AG10803 (cell line): Measurements from ENCODE around the gene PLXNA3.

Source experiments
- DNase-seq: peaks from one replicate; pipeline ENCODE4 v3.0.0; 2010; ENCODE audit warnings: low read depth
- H3K4me3 ChIP-seq: 2 replicates; pipeline ENCODE4 v1.5.1; 2011; ENCODE audit warnings: mild to moderate bottlenecking, low read length, control low read depth
- CTCF ChIP-seq: conservative IDR thresholded peaks from 2 replicates; pipeline ENCODE4 v1.5.1; 2011; ENCODE audit warnings: mild to moderate bottlenecking, low read length, control low read depth, inconsistent platforms

The PLXNA3 gene

DNA sequence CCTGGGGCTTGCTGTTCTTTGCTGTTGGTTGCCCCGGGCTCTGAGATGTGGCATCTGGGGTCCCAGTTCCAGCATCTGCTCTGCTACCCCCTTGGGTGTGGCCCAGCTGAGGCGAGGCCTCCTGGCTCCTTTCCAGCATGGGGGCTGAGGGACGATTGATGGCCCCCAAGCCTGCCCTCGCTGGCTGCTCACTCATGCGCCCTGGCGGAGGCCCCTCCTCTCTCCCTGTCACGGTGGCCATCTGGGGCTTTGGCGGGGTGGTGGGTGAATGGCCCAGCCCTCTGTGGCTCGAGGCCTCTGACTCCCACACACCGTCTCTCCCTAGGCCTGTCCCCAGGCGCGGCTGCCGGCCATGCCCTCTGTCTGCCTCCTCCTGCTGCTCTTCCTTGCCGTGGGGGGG lies 1.8 kb downstream of the PLXNA3 start:
- DNase-seq = no peak
- TF ChIP-seq CTCF = no peak
- H3K4me3 ChIP-seq = peak overlapping the region; percentile 66

DNA sequence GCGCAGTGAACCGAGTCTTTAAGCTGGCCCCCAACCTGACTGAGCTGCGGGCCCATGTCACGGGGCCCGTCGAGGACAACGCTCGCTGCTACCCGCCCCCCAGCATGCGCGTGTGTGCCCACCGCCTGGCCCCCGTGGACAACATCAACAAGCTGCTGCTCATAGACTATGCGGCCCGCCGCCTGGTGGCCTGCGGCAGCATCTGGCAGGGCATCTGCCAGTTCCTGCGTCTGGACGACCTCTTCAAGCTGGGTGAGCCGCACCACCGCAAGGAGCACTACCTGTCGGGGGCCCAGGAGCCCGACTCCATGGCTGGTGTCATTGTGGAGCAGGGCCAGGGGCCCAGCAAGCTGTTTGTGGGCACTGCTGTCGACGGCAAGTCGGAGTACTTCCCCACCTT lies 2.2 kb downstream of the PLXNA3 start:
- TF ChIP-seq CTCF = peak; percentile 41
- peak overlapping the region; percentile 66 for H3K4me3 ChIP-seq
- DNase-seq = no peak

DNA sequence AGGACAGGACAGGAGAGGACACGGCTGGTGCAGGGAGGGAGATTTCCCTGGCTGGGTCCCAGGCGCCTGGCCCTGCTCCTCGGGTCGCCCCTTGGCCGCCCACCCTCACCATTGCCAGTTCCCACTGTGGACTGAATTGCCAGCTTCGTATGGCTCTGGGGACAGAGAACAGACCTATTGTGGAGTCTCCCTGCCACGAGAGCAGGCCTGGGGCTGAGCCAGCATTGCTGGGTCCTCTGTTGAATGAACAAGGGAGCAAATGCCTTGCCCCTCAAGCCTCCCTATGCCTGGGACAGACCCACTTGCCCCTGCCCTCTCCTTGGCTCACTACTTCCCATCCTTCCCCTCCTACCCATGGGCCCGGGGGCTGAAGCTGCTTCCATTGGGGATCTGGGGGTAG lies 4.3 kb downstream of the PLXNA3 start:
- TF ChIP-seq CTCF = no peak
- DNase-seq = no peak
- no peak overlapping the region for H3K4me3 ChIP-seq

GRCh38 chrX:154463611-154464220 lies 5.6 kb downstream of the PLXNA3 start:
- H3K4me3 ChIP-seq = no peak overlapping the region
- TF ChIP-seq CTCF = no peak
- no peak for DNase-seq

- TF ChIP-seq CTCF = no peak
- H3K4me3 ChIP-seq = no peak overlapping the region
- no peak for DNase-seq
Observed at GRCh38 chrX:154464806-154465365, 6.8 kb downstream of the PLXNA3 start.

DNA sequence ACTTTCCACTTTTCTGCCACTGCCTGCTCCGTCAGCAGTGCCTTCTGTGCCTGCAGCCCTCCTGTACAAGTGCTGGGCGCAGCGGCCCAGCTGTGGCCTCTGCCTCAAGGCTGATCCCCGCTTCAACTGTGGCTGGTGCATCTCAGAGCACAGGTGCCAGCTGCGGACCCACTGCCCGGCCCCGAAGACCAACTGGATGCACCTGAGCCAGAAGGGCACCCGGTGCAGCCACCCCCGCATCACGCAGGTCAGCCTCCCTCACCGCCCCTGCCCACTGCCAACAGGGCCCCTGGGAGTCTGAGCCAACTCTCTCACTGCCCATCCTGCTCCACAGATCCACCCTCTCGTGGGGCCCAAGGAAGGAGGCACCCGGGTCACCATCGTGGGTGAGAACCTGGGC lies 7.5 kb downstream of the PLXNA3 start:
- no peak for TF ChIP-seq CTCF
- no peak for DNase-seq
- H3K4me3 ChIP-seq = no peak overlapping the region

DNA sequence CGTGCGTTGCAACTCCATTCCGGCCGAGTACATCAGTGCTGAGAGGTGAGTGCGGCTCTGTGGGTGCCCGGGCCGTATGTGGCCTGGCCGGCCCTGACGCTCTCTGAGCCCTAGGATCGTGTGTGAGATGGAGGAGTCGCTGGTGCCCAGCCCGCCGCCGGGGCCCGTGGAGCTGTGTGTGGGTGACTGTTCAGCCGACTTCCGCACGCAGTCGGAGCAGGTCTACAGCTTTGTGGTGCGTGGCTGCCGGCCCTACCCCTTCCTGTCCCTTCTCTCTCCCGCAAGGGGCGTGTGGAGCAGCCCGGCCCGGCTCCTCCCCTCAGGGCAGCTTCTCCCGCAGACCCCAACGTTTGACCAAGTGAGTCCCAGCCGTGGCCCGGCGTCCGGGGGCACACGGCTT lies 8.0 kb downstream of the PLXNA3 start:
- H3K4me3 ChIP-seq = no peak overlapping the region
- no peak for DNase-seq
- no peak for TF ChIP-seq CTCF
